NB4 (cell line): ENCODE results near the gene PPAT.
"Not testable (repeated sequence)": the region's sequence is repeated elsewhere in the genome, so short reads cannot be mapped to it uniquely, and the experiment has no call there.

Source experiments
- DNase-seq: peaks from one replicate; pipeline ENCODE4 v3.0.0; 2010; ENCODE audit warnings: low read depth
- H3K4me3 ChIP-seq: one replicate; pipeline ENCODE4 v1.5.1; 2011; ENCODE audit warnings: mild to moderate bottlenecking, low read depth, low read length, moderate library complexity
- MYC ChIP-seq: IDR thresholded peaks from 2 replicates; pipeline ENCODE4 v1.6.1; 2011; ENCODE audit warnings: low read depth, low read length
- POLR2A ChIP-seq: IDR thresholded peaks from 2 replicates; pipeline ENCODE4 v1.6.1; 2011; ENCODE audit warnings: mild to moderate bottlenecking; ENCODE audit not compliant: insufficient read length; ENCODE audit errors: extremely low read depth
- TF ChIP-seq, protein P1 (sequence below): IDR thresholded peaks from 2 replicates; pipeline ENCODE4 v1.6.1; 2011; ENCODE audit warnings: low read depth, low read length
- TF ChIP-seq, protein P2 (sequence below): IDR thresholded peaks from one replicate; pipeline ENCODE4 v1.5.1; 2012; ENCODE audit warnings: low read depth, low read length

Gene PPAT

DNA sequence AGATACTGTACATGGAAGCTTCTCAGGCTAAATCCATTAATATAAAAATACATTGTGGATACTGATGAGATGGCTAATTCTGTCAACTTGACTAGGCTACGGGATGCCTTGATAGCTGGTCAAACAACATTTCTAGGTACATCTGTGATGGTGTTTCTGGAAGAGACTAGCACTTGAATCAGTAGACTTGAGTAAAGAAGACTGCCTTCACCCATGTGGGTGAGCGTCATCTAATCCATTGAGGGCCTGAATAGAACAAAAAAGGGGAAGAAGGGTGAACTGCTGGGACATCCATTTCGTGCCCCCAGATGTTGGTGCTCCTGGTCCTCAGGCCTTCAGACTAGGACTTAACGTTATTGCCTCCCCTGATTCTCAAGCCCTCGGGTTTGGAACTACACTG is 28.3 kb upstream of the PPAT start:
- H3K4me3 ChIP-seq: no peak overlapping the region
- TF ChIP-seq, protein P1, sequence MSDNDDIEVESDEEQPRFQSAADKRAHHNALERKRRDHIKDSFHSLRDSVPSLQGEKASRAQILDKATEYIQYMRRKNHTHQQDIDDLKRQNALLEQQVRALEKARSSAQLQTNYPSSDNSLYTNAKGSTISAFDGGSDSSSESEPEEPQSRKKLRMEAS: no peak
- TF ChIP-seq POLR2A (no peak), MYC (no peak)
- TF ChIP-seq, protein P2, sequence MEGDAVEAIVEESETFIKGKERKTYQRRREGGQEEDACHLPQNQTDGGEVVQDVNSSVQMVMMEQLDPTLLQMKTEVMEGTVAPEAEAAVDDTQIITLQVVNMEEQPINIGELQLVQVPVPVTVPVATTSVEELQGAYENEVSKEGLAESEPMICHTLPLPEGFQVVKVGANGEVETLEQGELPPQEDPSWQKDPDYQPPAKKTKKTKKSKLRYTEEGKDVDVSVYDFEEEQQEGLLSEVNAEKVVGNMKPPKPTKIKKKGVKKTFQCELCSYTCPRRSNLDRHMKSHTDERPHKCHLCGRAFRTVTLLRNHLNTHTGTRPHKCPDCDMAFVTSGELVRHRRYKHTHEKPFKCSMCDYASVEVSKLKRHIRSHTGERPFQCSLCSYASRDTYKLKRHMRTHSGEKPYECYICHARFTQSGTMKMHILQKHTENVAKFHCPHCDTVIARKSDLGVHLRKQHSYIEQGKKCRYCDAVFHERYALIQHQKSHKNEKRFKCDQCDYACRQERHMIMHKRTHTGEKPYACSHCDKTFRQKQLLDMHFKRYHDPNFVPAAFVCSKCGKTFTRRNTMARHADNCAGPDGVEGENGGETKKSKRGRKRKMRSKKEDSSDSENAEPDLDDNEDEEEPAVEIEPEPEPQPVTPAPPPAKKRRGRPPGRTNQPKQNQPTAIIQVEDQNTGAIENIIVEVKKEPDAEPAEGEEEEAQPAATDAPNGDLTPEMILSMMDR: no peak
- DNase-seq: peak; percentile 57

DNA sequence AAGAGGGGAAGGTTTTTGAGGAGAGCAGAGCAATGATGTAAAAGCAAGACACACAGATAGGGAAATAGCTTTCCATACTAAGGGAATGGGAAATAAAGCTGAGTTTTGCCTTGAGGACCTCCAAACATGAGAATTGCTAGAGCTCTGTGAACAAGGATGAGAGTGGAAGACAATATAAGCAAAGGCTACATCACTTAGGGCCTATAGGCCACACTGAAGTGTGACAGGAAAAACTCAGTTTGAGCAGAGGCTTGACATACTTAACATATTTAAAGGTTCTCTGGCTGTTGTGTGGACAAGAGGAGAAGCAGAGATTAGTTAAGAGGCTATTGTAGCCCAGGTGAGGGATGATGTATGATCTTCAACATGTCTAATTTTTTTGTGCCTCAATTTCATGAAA is 26.7 kb upstream of the PPAT start:
- H3K4me3 ChIP-seq: no peak overlapping the region
- TF ChIP-seq, protein P1: no peak
- no peak for TF ChIP-seq MYC
- TF ChIP-seq POLR2A: no peak
- TF ChIP-seq, protein P2: no peak
- DNase-seq: no peak

DNA sequence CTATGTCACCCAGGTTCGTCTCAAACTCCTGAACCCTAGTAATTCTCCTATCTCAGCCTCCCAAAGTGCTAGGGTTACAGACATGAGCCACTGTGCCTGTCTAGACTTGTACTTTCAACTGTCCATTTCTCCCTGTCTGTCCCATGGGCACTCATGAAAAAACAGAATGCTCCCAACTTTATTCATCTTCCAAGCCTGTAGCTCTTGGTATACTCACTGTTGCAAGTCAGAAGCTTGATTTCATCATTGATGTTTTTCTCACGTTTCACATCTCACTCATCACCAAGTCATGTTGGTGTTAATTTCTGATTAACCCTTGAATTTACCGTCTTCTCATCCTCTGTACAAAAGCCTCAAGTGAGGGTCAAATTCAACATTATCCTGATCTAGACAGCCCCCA is 24.7 kb upstream of the PPAT start:
- TF ChIP-seq MYC (no peak), POLR2A (no peak)
- TF ChIP-seq, protein P1: no peak
- TF ChIP-seq, protein P2: no peak
- DNase-seq: no peak
- no peak overlapping the region for H3K4me3 ChIP-seq

DNA sequence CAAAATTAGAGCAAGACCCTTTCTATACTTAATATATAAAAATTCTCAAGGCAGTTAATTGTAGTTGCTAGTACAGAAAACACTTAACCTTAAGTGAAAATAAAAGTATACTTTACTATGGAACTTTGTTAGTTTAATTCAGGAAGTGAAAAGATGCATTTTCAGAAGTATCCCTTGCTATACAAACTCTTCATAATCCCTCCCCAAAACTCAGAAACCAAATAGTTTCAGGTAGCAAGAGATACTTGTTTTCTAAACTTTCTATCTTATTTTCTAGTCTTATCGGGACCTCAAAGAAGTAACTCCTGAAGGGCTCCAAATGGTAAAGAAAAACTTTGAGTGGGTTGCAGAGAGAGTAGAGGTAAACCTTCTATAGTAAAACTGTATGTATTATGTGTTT is 14.9 kb upstream of the PPAT start:
- no peak for DNase-seq
- H3K4me3 ChIP-seq: no peak overlapping the region
- TF ChIP-seq, protein P1: no peak
- TF ChIP-seq, protein P2: no peak
- TF ChIP-seq POLR2A (no peak), MYC (no peak)

DNA sequence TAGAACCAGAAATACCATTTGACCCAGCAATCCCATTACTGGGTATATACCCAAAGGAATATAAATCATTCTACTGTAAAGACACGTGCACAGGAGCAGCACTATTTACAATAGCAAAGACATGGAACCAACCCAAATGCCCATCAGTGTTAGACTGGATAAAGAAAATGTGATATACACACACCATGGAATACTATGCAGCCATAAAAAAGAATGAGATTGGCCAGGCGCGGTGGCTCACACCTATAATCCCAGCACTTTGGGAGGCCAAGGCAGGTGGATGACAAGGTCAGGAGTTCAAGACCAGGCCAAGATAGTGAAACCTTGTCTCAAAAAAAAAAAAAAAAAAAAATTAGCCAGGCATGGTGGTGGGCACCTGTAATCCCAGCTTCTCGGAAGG is 14.1 kb upstream of the PPAT start:
- H3K4me3 ChIP-seq, DNase-seq: not testable (repeated sequence)

DNA sequence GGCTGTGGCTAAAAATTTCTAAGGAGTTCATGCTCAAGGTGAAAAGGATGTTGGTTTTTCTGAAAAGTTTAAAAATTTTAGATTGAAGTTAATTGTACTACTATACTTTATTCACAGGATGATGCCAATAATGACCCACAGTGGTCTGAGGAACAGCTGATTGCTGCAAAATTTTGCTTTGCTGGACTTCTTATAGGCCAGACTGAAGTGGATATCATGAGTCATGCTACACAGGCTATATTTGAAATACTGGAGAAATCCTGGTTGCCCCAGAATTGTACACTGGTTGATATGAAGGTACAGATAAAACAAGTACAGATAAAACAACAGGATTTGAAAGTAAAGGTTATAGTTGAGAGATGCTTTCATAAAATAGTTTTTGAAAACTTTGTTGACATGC is 12.9 kb upstream of the PPAT start:
- no peak for DNase-seq
- H3K4me3 ChIP-seq: no peak overlapping the region
- TF ChIP-seq, protein P1: no peak
- TF ChIP-seq POLR2A: no peak
- TF ChIP-seq MYC: no peak
- TF ChIP-seq, protein P2: no peak
